Spinal cord (tissue), 10 donors: ENCODE results near the gene KBTBD4. TPM values are rescaled to one million over a fixed set of nuclear protein-coding genes. Genes with fewer than 3 reads are reported as not detected.
"Not testable (repeated sequence)": the region's sequence is repeated elsewhere in the genome, so short reads cannot be mapped to it uniquely, and the experiment has no call there.

Experiments used
- DNase-seq, 6 donors: peaks; one replicate each; pipeline versions ENCODE4 v3.0.0 to v3.0.0-alpha.2; 2013 to 2015; ENCODE audit warnings: low spot score in 6 of 6, low read depth in 4 of 6
- H3K27ac ChIP-seq: one replicate; pipeline ENCODE4 v1.5.1; 2013; ENCODE audit warnings: low read depth, low read length, control low read depth
- H3K27me3 ChIP-seq: one replicate; pipeline ENCODE4 v1.6.1; 2013; ENCODE audit warnings: low read length; ENCODE audit not compliant: control insufficient read depth, insufficient read depth
- H3K36me3 ChIP-seq: one replicate; pipeline ENCODE4 v1.6.1; 2013; ENCODE audit warnings: low read length; ENCODE audit not compliant: control insufficient read depth, insufficient read depth
- H3K4me1 ChIP-seq: one replicate; pipeline ENCODE4 v1.6.1; 2013; ENCODE audit warnings: low read length; ENCODE audit not compliant: control insufficient read depth, insufficient read depth
- H3K4me3 ChIP-seq: one replicate; pipeline ENCODE4 v1.5.1; 2013; ENCODE audit warnings: low read depth, low read length, control low read depth
- H3K9me3 ChIP-seq: one replicate; pipeline ENCODE4 v1.6.1; 2013; ENCODE audit warnings: low read length; ENCODE audit not compliant: control insufficient read depth, insufficient read depth
- WGBS: methylation state at CpG from one replicate; pipeline ENCODE4 v1.1.5; 2013; ENCODE audit warnings: missing lambda C conversion rate; ENCODE audit not compliant: insufficient coverage; 5-methylcytosine and 5-hydroxymethylcytosine counted together
- polyA plus RNA-seq, 2 donors: library from polyadenylated mRNA; unstranded; fragments of 120-200 nt; gene quantifications; one replicate each; pipeline ENCODE4 v1.2.1, GENCODE V29; 2013; ENCODE audit not compliant: insufficient read length in 2 of 2
- total RNA-seq, 2 donors: library from RNA; depleted of rRNA in 1 of 2; stranded (reverse); fragments of 120-200 nt in 1 of 2; fragments of >200 nt in 1 of 2; gene quantifications; one replicate each; pipeline versions ENCODE4 v1.2.3 to v1.2.4, GENCODE V29; 2013 to 2014
- donor health status: healthy.

Gene KBTBD4
- total and polyA plus RNA-seq, 4 donors: 22.3 to 31.5 (median 26.7) TPM

DNA sequence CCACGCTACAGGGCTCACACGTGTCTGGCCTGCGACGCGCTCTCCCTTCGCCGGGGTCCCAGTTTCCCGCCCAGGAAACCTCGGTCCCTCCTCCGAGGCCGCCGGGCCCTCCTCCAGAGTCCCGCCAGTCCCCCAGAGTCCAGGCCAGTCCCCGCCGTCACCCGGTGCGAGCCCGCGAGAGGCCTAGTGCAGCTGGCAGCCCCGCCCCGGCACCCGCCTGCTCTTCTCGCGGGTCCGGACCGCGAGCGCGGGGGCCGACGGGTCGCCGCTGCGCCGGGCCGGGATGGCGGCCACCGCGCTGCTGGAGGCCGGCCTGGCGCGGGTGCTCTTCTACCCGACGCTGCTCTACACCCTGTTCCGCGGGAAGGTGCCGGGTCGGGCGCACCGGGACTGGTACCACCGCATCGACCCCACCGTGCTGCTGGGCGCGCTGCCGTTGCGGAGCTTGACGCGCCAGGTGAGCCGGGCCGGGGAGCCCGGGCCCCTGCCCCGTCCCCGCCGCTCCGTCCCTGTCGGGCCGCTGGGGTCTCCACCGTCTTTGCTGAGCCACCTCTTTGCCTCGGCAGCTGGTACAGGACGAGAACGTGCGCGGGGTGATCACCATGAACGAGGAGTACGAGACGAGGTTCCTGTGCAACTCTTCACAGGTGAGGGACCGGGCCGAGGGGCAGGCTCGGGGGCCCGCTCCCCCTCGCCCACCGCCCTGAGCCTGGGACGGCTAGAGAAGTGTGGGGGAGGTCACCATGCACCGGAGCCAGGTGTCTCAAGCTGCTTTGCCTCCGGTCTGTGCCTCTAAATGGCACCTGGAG, 13.2 kb downstream of the KBTBD4 start, which contains the start of gene PTPMT1:
Gene PTPMT1, plus strand, starts transcription at position 260 of the 809 bp plus-strand sequence. Its CDS starts 24 bp downstream, at position 284.
- Histone ChIP-seq H3K27ac (peak within 1 kb of the TSS; percentile 82), H3K4me1 (peaks cover 16% of the 10 kb centered on the region), H3K9me3 (no peaks in the 10 kb centered on the region), H3K4me3 (peak within 1 kb of the TSS; percentile 74), H3K36me3 (peaks cover 19% of the 10 kb centered on the region), H3K27me3 (no peaks in the 10 kb centered on the region)
- DNase-seq: peak in 2 of 6 donors; percentile 76 to 79
- whole genome bisulfite sequencing: under 1% methylated on average over 86 of the region's 86 CpGs

DNA sequence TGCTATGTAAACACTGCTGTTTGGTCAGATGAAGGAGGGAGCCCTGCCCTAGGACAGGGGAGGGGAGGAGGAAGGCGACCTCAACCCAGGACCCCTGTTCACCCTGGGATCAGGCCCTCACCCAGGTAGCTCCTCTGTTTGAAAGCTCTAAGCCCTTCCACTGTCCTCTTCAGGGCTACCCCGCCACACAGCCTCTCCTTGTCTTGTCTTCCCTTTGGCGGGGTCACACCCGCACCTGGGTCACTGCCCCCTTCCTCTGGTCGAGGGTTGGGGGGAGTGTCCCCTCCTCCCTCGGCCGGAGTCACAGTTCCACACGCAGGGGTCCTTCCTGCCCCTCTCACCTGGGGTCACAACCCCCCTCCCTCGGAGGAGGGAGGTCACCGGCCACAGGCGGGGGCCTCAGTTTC, 13.8 kb downstream of the KBTBD4 start:
- 8% methylated on average over 9 of the region's 11 CpGs for WGBS
- peaks cover 16% of the 10 kb centered on the region for H3K4me1 ChIP-seq
- H3K27ac ChIP-seq: peak overlapping the region; percentile 82
- no peak for DNase-seq
- peak overlapping the region; percentile 74 for H3K4me3 ChIP-seq
- H3K9me3 ChIP-seq: no peaks in the 10 kb centered on the region
- peaks cover 15% of the 10 kb centered on the region for H3K36me3 ChIP-seq
- H3K27me3 ChIP-seq: no peaks in the 10 kb centered on the region

GRCh38 chr11:47564366-47564765, 14.4 kb downstream of the KBTBD4 start:
- 100% methylated on average over 3 of the region's 10 CpGs for WGBS
- not testable (repeated sequence) for DNase-seq, H3K4me3 ChIP-seq, H3K9me3 ChIP-seq, H3K36me3 ChIP-seq, H3K27me3 ChIP-seq, H3K27ac ChIP-seq
- peaks cover 16% of the 10 kb centered on the region for H3K4me1 ChIP-seq

GRCh38 chr11:47562393-47562792, 16.4 kb downstream of the KBTBD4 start:
- peaks cover 16% of the 10 kb centered on the region for H3K4me1 ChIP-seq
- H3K9me3 ChIP-seq, DNase-seq, H3K27ac ChIP-seq, H3K27me3 ChIP-seq, H3K4me3 ChIP-seq, H3K36me3 ChIP-seq: not testable (repeated sequence)
- 100% methylated on average over 2 of the region's 4 CpGs for WGBS

GRCh38 chr11:47560426-47560825, 18.3 kb downstream of the KBTBD4 start:
- Histone ChIP-seq H3K27me3 (no peaks in the 10 kb centered on the region), H3K36me3 (no peaks in the 10 kb centered on the region), H3K4me1 (peaks cover 7% of the 10 kb centered on the region), H3K9me3 (no peaks in the 10 kb centered on the region), H3K27ac (no peak overlapping the region), H3K4me3 (no peak overlapping the region)
- no peak for DNase-seq
- WGBS: 90% methylated on average over 2 of the region's 2 CpGs

GRCh38 chr11:47558695-47559094, 20.1 kb downstream of the KBTBD4 start:
- Histone ChIP-seq H3K27ac (no peak overlapping the region), H3K4me3 (no peak overlapping the region), H3K4me1 (no peaks in the 10 kb centered on the region), H3K9me3 (no peaks in the 10 kb centered on the region), H3K27me3 (no peaks in the 10 kb centered on the region), H3K36me3 (no peaks in the 10 kb centered on the region)
- WGBS: no CpG with 5 or more reads among the region's 1 CpG
- no peak for DNase-seq

DNA sequence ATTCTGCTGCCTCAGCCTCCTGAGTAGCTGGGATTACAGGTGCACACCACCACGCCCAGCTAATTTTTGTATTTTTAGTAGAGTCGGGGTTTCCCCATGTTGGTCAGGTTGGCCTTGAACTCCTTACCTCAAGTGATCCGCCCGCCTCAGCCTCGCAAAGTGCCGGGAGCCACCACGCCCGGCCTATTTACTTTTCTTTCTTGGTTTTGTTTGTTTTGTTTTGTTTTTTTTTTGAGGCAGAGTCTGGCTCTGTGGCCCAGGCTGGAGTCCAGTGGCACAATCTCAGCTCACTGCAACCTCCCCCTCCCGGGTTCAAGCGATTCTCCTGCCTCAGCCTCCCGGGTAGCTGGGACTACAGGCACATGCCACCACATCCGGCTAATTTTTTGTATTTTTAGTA, 21.8 kb downstream of the KBTBD4 start:
- not testable (repeated sequence) for H3K36me3 ChIP-seq, H3K9me3 ChIP-seq, DNase-seq, H3K4me3 ChIP-seq, H3K27ac ChIP-seq, H3K4me1 ChIP-seq, H3K27me3 ChIP-seq
- WGBS: 100% methylated on average over 4 of the region's 12 CpGs

DNA sequence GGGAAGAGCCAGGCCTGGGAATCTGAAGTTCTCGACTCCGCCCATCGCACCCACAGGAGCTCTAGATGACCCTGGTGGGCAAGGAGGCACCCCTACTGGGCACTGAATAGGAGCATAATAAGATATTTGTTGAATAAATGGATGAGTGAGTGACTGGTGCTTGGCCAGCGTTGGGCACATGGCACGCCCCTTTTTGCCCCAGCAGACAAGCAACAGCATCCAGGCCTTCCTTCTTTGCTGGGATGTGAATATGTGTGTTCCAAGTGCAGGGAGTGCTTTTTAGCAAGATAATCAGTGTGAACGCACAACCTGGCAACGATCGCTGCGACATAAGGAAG, 25.4 kb downstream of the KBTBD4 start:
- Histone ChIP-seq H3K9me3 (no peaks in the 10 kb centered on the region), H3K27ac (peak overlapping the region; percentile 90), H3K4me3 (peak overlapping the region; percentile 92), H3K36me3 (peaks cover 3% of the 10 kb centered on the region), H3K27me3 (no peaks in the 10 kb centered on the region), H3K4me1 (peaks cover 11% of the 10 kb centered on the region)
- 2% methylated on average over 5 of the region's 9 CpGs for WGBS
- DNase-seq: peak in 1 of 6 donors; percentile 72

GRCh38 chr11:47552566-47553405, 26.0 kb downstream of the KBTBD4 start, which contains the start of gene CELF1:
Gene CELF1, minus strand, starts transcription at chr11:47553132. Its CDS starts 53,609 bp downstream, at chr11:47499523.
- DNase-seq: peak in 5 of 6 donors; percentile 81 to 98 (median 90)
- Histone ChIP-seq H3K4me1 (peaks cover 11% of the 10 kb centered on the region), H3K4me3 (peak within 1 kb of the TSS; percentile 92), H3K36me3 (peaks cover 3% of the 10 kb centered on the region), H3K9me3 (no peaks in the 10 kb centered on the region), H3K27me3 (no peaks in the 10 kb centered on the region), H3K27ac (peak within 1 kb of the TSS; percentile 90)
- under 1% methylated on average over 89 of the region's 89 CpGs for WGBS
